Stimulated activated CD4-positive, alpha-beta T cell treated with anti-CD3 and anti-CD28 coated beads, TNF-alpha, amount 100 ng/mL, for 1 hour (primary cell): Measurements from ENCODE around the gene SLC45A3.

Source experiments
- DNase-seq, 3 donors: peaks; one replicate each; pipeline ENCODE4 v3.0.0-alpha.2; 2020; ENCODE audit warnings: low read depth in 3 of 3, low spot score in 1 of 3

The SLC45A3 gene

DNA sequence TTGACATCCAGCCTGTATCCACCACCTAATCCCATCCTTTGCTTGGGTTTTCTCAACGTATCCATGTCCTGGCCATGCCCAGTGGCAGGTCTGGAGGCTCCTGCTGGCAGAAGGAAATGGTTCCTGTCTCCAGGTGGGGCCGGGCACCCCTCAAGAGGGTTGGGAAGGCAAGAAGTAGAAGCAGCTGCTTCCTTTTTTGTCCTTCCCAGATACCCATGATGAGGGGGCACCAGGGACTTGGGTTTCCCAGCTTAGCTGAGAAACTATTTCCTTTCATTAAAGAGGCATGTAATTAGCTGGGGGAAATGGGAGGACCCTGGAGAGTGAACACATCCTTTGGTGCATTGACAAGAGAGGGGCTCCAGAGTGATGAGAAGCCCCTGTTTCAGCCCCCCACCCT is 21.1 kb upstream of the SLC45A3 start:
- no peak for DNase-seq

DNA sequence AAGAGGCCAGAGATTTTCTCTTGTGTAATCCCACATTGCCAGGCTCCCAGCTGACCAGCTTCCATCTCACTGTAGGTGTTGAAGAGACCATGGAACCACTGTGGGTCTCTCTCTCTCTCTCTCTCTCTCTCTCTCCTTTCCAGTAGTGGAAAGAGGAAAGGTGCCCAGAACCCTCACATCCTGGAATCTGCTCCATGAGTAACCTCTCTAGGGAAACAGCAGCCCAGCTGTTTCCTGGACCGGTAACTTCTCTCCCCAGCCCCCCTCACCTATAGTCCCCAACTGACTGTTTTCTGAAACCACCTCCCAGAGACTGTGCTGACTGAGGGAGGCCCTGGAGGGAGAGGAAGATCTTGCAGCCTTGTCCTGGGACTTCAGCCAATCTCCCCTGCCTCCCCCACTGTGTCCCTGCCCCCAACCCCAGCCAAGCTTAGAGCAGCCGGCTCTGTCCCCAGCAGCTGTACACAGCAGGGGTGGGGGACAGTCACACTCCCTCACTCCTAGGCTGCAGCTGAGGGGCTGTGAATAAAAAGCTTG is 20.6 kb upstream of the SLC45A3 start:
- DNase-seq, result no peak

DNA sequence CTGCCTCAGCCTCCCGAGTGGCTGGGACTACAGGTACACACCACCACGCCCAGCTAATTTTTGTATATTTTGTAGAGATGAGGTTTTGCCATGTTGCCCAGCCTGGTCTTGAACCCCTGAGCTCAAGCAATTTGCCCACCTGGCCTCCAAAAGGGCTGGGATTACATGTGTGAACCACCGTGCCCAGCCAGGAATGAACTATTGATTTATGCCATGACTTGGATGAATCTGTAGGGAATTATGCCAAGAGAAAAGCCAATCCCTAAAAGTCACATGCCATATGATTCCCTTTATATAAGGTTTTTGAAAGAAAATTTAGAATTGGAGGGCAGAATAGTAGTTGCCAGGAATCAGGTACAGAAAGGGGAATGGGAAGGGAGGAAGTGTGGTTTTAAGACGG is 19.1 kb upstream of the SLC45A3 start:
- DNase-seq, result no peak

DNA sequence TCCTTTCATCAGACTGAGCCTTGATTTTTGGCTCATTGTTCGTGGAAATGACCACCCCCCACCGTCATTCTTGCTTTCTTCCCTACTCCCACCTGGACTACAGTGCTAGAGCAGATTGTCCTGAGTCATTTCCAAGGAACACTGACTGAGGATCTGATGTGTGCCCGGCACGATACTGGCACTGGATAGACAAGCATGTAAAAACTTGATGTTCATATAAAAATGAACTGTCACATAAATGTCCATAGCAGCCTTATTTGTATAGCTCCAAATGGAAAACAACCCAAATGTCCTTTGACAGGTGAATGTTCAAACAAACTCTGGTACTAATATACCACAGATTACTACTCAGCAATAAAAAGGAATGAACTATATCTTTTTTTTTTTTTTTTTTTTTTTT is 18.6 kb upstream of the SLC45A3 start:
- DNase-seq, result no peak

DNA sequence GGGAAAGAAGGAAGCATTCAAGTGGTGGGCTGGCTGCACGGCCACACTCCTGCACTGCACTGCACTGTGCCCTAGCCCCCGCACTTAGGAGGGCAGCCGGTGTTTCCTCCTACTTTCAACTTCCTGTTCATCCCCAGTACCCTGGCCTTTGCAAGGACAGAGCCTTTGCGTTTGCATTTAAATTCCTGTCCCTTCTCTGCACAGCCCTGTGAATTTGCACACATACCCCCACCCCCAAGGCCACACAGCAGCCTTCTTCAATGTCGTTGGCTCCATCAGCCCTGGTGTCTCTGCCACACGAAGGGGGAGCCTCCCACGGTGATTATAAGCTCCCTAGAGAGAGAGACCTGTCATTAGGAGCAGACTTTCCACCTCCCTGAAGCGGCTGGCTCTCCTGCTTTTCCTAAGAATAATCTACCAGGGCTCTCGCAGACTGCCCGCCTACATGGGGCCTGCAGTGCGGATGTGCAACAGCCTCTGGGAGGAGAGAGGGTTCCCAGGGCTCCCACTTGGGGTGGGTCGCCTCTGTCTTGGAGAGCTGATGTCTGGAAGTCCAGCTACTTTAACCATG is 13.2 kb upstream of the SLC45A3 start:
- DNase-seq, result no peak

DNA sequence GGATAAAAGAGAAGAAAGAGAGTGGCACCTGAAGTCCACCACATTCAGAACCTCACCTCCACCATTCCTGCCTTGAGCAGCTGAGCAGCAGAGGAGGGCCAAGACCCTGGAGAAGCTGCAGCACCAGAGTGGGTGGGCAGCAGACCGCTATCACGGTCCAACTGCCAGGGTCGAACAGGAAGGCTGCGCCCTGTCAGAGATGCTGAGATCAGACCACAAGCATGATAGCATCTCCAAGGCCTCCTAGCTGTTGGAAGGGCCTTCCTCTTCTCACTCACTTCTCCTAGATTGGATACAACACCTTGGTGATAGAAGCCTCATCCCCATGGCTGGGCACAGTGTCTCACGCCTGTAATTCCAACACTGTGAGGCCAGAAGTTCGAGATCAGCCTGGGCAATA is 12.1 kb upstream of the SLC45A3 start:
- DNase-seq, result no peak

DNA sequence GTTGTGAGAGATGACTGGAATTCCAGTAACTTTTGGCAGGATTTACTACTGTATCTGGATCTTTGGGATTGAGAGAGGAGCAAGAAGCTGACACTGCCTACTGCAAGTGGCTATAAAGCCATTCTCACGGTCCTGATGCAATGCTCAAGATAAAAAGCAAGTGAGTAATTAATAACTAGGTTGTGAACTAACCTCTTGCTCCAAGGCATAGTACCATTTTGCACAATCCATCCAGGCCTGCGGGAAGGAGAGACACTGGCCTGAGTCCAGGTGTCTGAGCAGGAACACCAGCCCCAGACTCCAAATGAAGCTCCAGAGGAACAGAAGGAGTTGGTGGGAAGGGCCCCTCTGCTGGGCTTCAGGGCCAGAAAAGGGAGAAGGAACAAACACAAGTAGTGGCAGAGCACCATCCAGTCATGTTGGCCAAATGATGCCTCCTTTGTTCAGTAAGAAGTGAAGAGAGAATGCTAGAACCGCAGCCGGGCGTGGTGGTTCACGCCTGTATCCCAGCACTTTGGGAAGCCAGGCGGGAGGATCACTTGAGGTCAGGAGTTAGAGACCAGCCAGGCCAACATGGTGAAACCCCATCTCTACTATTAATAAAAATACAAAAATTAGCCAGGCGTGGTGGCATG is 9.9 kb upstream of the SLC45A3 start:
- DNase-seq, result no peak

DNA sequence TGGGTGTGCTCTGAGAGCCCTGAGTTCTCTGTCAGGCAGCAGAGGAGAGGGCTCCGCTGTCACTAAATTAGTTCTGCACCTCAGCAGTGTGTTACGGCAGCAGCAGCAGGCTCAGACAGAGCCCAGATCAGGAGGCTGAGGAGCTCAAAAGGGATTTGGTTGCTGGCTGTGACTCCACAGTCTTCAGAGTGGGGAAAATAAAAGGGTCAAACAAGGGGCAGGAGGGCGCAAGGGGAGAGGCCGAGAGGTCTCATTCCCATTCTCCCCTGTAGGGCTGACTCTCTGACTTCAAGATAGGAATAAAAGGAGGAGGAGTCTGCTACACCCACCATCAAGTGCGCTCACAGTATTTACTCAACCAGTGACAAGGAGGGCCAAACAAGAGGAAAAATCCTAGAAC is 9.2 kb upstream of the SLC45A3 start:
- no peak for DNase-seq

DNA sequence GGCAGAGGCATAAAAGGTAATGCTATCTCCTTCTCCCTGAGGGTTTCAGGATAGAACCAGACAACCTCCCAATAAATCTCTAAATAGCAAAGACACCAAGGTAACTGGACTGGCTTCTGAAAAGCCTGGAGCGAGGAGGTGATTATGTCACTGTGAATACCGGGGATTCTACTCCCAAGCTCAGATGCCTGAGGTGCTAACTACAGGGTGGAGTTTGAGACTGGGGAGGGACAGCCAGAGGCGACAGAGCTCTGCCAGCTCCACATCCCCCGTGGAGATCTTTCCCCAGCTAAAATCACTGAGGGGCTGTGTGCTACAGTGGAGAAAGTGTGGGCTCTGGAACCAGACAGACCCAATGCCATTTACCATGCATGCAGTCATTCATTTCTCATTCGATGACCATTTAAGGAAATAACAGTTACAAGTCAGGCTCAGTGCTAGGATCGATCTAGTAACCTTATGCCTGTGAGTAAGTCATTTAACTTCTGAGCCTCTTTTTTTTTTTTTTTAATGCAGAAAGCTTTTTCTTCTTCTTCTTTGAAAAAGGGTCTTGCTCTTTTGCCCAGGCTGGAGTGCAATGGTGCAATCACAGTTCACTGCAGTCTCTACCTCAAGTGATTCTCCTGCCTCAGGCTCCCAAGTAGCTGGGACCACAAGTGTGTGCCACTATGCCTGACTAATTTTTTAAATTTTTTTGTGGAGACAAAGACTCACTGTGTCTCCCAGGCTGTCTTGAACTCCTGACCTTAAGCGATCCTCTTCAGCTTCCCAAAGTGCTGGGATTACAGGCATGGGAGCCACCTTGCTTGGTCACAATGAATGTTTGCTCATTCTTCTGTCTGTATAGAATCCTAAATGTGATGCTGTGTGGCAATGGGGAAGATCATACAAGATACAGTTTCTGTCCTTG is 8.1 kb upstream of the SLC45A3 start:
- no peak for DNase-seq

DNA sequence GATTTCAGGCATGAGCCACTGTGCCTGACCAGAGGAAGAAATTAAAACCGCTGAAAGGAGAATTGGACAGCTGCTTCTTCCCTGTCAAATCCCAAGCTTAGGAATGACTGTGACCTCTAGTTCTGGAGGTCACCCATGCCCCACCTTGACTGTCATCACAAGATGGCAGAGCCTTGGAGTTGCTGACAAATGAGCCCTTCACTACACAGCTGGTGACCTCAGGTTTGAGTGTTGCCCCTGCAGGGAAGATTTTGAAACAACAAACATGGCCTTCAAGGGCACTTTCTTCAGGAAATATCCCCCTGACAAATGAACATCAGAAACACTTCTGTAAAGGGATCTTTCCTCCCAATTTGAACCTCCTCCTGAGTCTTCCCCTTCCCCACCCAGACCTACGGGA is 6.9 kb upstream of the SLC45A3 start:
- DNase-seq, result no peak

DNA sequence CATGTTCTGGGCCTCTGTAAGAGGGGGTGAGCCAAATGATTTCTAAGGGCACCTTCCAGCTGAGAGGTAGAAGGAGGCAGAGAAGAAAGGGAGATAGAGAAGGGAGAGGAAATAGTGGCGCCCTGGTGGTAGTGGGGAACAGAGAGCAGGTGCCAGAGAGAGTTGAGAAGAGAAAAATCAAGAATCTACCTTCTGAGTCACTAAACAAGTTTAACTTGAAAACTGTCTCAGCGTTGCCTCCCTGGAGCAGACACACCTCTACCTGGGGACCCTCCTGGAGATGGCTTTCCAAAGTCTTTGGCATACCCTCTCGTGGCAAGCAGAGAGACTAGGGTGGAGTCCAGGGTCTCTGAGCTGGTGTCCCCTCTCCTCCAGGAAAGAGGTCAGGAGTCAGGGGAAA is 1.1 kb upstream of the SLC45A3 start:
- no peak for DNase-seq

DNA sequence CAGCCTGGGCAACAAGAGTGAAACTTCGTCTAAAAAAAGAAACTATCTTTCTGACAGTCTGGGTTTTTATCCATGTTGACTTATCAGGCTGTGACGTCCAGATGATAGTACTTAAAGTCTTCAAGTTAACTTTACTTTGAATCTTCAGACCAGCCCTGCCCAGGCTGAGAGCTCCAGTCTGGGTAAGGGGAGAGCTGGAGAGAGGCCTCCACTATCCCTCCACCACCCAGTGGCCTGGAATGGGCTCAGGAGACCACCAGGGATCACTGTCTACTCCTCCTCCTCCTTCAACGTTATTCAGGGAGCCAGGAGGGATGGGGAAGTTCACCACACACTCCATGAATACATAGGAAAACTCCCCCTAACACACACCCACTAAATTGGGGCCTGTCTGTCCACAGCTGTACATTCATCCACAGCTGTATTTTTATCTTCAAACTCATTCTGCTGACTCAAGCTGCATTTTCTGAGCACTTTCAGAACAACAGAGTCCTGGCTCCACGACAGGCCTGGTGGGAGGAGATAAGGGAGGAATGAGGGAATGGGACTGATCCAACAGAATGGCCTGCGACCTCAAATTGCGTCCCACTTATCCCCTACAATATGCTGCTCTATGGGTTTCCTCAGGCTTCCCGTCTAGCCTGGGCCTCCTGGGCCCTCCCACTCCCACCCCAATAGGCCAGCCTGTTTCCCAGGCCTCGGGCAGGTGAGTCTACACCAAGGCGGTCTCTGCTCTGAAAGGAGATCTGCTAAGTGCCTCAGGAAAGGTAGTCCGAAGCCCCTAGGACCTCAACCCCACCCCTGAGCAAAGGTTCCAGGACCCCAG is 1.8 kb downstream of the SLC45A3 start:
- no peak for DNase-seq

DNA sequence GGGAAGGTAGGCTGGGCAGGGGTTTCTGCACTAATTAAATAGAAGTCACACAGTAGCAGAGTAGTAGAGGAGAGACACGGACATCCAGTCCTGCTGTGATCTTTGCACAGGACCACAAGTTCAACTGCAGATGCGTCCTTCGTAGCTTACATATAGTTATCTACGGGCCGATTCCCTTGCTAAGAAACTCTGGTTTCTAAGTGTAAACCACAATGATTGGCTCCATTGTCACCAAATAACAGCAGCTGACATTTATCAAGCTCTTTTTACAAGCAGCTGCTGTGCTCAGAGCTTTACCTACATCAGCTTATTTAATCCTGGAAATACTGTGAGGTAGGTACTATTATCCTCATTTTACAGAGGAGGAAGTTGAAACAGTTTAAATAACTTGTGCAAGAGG is 3.1 kb downstream of the SLC45A3 start:
- no peak for DNase-seq

DNA sequence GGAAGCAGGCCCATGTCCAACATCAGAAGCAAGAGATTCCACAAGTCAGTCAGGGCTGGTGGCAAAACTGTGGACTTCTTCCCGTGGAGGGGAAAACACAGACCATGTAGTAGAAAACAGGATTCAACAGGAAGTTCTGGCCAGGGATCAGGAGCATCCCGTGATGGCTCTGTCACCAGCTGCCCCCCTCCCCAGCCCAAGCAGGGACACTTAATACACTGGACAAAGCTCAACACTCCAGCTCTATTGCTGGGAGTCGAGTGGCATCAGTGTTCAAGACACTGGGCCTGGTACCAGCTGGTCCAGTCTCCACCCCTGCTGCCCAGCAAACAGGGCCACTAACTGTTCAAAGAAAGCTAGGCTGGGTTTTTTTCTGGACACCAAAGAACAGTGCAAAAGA is 3.7 kb downstream of the SLC45A3 start:
- no peak for DNase-seq

DNA sequence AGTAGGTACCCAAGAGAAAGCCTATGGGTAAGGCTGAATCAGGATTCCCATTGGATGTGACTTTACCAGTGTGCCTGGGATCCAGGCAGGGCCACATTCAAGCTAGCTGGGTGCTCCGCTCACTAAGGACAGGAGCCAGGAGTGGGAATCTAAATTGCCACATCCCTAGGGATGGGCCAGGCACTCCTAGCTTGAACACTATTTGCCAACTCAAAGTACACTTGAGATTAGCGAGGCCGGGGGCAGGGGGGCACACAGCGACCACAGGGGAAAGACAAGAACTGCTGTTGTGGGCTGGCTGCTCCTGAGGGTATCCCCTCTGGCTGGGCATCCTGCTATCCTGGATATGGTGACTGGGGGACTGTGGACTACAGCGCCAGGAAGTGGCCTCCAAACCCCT is 4.3 kb downstream of the SLC45A3 start:
- DNase-seq, result no peak

DNA sequence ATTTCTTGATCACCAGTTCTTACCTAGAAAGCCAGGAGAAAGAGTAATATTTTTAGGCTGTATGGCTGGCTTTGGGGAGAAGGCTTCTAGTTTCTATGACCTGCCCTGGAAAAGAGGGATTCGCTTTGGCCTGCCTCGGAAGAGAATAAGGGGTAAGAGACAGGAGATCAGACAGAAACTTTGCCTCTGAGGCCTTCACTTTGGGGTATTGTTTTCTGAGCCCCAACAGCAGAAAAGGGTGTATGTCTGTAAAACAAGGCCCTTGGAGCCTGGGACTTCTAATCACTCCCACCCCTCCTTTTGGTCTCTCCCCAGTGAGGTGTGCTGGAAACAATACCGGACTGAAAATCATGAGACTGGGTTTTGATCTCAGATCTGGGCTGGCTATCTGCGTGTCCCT is 5.1 kb downstream of the SLC45A3 start:
- DNase-seq, result no peak

DNA sequence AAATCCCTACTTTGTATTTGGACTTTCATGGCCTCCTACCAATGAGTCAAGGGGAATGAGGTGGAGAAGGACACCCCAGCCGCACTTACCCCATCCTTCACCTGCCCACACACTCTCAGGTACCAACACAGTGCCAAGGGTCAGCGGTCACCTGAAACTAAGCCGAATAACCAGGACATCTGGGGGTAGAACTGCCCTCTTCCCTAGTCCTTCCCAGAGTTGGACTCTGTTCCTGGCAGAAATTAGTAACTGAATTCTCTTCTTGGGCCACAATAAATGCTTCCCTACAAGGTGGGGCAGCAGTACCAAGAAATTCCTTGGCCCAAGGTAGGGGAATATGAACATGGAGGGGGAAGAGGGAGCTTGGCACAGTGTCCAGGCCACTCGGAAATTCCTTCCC is 7.3 kb downstream of the SLC45A3 start:
- DNase-seq, result no peak

DNA sequence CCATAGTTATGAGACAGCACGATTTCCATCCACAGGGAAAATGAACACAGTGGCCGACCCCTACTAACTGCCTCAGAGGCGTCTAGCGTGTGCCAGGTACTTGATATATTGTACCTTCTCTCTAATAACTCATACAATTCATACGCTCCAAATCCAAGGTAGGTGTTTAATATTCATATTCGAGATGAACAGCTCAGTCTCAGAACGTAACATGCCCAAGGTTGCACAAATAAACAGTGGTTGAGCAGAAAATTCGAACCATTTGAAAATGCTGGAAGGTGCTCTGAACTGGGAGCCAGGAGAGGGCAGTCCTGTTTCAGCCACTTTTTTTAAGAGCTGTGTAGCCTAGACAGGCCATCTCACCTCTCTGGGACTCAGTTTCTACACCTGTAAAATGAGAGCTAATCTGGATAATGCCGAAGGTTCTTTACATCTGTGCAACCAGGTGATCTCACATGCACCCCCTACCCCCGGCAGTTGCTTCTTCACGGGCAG is 7.9 kb downstream of the SLC45A3 start:
- DNase-seq, result no peak

DNA sequence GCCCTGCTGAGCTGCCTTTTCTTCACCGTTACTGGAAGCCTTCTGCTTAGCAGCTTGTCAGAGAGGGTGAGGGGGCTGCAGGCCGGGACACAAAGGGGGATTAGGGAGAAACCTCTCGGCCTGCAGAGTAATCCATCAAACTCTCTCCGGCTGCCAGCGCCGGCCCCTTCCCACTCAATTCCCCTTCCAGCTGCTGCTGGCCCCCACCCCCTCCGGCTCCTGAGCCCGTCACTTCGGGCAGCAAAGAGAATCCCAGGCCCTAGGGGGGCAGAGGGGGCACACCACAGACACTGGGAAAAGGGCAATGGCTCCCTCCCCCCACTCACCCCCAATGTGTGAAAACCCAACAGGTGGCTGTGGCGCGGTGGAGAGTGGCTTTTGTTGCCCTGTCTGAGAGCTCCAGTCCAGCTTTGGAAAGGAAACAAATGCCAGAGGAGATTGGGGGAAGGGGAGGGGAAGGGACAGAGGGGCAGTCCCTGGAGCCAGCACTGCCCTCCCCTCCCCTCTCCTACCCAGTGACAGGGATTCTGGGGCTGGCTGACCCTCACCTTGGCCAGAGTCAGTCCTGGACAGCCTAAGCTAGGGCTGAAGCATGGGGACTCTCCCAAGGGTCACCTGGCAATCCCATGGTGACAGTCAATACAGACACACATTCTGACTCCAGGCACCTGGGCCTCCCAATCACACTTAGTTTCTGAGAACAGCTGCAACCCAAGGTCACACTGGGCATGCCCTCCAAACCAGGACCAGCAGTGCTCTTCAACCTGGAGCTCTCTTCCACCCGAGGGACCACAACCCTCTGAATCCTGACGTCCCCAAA is 9.5 kb downstream of the SLC45A3 start:
- no peak for DNase-seq

DNA sequence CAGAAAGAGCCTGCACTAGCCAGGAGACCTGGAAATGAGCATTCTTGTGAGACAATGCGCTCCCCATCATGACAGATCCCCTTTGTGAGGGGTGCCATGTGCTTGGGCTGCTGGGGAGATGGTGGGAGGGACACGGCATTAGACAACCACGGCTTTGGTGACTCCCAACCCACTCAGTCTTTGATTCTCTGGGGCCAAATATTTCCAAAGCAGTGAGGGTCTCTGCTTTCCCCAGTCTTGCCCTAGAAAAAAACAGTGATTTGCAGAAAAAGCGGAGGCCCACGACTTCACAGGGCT is 10.2 kb downstream of the SLC45A3 start:
- no peak for DNase-seq
